GM18861 (cell line): ENCODE results near the gene KLHL35.
"Not testable (repeated sequence)": the region's sequence is repeated elsewhere in the genome, so short reads cannot be mapped to it uniquely, and the experiment has no call there.

Source experiments
- ATAC-seq: cut with Tn5 transposase; IDR thresholded peaks from one replicate; pipeline ENCODE4 v1.9.1; 2021; ENCODE audit not compliant: unreplicated experiment

The KLHL35 gene

DNA sequence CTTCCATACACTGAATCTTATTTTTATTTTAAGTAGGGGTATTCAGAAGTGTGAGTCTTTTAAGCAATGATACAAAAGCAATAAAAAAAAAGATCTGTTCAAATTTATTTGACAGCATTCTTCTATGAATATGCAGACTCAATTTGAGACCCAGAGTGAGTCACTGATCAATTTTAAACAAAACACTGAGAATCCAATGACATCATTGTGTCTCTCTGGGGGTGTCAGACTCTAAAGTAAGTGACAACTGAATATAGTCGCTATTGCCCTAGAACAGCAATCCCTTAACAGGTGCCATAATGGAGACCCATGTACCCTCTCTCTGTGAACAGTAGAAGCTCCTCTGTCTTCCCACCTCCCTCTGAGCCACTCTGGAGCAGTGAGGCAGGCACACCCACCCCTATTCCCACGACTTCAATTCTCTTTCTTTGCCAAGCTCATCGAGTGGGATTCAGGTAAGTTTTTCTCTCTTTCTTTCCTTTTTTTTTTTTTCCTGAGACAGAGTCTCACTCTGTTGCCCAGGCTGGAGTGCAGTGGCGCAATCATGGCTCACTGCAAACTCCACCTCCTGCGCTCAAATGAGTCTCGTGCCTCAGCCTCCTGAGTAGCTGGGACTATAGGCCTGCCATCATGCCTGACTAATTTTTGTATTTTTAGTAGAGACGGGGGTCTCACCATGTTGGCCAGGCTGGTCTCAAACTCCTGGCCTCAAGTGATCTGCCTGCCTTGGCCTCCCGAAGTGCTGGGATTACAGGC lies 38.7 kb downstream of the KLHL35 start:
- no peak for ATAC-seq

DNA sequence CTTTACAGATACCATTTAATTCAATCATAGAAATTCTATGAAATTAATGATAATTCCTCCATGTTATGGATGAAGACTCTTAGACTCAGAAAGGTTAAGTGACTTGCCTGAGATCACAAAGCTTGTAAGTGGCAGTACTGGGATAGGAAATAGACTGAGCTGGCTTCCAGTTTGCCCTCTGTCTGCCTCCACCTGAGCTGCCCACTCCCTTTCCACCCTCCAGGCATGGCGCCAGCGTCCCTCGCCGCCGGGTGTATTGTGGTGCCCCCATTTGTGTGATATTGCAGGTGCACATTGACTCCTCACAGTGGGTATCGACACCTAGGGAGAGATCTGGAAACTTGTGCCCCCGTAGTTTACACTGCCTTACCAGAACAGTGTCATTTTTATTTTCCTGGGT lies 43.1 kb downstream of the KLHL35 start:
- no peak for ATAC-seq

DNA sequence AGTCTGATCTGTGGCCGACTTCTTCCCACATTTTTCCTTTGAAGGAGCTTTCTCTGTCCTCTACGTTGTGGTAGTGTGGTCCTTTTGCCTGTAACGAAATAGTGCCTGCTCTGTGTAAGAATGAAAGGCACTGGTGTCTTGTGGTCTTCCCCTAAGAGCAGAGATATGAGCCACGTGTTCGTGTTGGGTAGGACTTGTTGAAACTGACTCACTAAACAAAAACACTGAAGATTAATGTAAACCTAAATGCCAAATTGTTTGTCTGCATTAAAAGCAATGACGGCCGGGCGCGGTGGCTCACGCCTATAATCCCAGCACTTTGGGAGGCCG lies 43.8 kb downstream of the KLHL35 start:
- no peak for ATAC-seq

DNA sequence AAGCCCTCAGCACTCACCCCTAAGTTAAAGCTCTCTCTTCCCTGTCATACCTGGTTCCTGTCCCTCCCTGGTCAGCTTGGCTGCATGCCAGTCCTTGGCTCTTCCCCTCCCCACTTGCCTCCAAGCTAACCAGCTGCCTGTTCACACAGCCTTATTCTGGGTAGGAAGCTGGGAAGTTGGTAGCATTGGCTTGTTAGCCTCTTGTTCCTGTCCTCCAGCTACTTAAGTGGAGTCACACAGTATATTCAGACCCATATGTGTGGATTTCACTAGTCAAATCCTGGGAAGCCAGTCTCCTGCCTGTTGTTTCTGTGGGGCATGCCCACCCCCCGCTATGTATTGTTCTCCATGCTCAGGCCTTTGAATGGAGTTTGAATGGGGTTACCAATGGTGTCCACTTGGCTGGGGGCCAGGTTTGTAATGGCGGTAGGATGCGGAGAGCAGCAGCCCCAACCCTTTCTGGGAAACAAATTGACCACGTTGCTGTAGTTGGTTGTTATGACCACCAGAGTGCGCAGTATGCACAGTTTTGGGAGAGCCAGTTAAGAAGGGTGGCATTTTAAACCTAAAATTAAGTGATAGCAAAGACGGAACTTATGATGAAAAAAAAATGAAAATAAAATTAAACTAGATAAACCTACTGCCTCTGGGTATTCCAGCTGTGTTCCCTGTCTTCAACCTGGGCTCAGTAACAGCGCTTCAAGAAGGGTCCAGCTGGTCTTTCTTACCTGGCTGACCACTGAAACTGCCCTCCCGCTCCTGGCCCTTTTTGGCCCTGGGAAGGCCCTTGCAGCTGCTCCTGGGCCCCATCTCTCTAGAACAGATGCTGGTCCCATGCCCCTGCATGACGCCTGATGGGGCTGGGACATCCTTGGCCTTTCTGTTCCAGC lies 44.4 kb downstream of the KLHL35 start:
- no peak for ATAC-seq

DNA sequence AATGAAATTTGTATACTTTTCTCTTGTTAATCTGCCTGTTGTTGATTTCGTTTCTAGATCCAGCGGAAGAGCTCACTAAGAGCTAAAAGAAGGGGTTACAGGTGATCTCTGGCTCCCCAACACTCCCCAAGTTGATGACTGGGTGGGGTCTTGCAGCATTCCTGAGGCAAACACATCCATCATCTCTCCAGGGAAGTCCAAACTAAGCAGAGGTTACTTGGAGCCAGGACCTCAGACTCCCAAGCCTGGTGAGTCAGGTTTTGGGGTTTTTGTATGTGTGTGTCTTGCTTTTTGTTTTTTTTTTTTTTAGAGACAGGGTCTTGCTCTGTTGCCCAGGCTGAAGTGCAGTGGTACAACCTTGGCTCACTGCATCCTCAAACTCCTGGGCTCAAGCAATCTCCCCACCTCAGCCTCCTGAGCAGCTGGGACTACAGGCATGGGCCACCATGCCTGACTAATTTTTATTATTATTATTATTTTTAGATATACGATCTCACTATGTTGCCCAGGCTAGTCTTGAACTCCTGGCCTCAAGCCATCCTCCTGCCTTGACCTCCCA lies 45.2 kb downstream of the KLHL35 start:
- ATAC-seq, result no peak

DNA sequence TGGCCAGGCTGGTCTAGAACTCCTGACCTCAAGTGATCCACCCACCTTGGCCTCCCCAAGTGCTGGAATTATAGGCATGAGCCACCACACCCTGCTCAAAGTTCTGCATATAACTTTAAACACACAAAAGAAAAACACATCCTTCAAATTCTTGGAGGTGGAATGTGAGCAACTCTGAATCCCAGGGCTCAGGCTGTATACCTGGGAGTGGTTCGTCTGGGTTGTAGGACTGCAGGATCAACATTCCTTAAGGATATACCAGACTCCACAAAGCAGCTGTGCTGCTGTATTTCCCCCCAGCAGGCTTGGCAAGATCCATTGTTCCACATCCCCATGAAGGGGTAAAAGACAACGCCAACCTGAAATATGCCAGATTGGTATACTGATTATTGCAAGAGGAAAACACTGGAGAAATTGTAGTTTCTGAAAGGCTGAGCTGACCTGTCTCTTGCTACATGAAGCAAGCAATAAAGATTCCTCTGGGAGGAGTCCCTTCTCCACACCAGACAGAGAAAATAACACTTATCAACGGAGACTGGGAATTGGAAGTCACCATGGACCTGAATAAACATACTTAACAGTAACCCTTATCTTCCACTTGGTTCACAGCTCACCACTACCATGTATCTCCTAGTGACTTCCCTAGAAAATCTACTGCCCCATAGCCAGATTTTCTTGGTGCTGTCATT lies 45.9 kb downstream of the KLHL35 start:
- ATAC-seq, result no peak

DNA sequence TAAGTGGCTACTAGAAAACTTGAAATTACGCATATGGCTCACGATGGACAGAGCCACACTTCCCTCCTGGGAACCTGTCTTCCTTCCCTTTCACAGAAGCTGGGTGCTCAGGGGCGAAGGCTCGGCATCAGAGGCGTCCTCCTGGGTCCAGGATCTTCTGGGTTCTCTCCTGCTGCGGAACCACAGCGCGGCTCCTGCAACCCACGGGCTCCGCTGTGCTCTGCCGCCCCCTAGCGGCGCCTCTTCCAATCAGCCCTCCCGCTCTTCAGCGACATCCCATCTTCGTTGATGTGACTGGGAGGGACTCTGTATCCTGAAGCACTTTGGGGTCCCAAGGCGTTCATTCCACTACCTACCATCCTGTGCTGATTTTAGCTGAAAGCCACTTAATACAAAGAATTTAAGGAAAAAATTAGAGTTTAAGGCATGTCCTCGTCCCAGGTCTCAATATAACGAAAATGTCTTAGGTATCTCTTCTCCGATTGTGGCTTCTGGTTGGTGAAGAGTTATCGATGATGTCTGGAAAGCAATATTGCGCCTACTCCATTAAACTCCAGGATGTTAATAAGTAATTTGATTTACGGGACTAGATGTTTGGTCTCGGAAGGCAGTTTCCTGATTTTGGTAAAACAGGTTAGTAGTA lies 48.4 kb downstream of the KLHL35 start:
- no peak for ATAC-seq

DNA sequence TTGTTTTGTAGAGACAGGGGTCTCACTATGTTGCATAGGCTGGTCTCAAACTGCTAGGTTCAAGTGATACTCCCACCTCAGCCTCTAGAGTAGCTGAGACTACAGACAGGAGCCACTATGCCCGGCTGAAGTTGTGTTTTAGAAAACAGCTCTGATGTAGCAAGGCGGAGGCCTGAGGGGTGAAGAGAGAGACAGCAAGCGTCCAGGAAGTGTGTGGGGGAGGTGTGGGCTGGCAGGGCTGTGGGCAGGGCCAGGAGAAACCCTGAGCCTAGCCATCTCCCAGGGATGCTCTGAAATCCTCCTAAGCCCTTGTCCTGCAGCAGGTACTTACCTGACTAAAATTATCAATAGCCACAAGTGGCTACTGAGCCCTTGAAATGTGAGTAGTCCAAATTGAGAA lies 49.8 kb downstream of the KLHL35 start:
- no peak for ATAC-seq

DNA sequence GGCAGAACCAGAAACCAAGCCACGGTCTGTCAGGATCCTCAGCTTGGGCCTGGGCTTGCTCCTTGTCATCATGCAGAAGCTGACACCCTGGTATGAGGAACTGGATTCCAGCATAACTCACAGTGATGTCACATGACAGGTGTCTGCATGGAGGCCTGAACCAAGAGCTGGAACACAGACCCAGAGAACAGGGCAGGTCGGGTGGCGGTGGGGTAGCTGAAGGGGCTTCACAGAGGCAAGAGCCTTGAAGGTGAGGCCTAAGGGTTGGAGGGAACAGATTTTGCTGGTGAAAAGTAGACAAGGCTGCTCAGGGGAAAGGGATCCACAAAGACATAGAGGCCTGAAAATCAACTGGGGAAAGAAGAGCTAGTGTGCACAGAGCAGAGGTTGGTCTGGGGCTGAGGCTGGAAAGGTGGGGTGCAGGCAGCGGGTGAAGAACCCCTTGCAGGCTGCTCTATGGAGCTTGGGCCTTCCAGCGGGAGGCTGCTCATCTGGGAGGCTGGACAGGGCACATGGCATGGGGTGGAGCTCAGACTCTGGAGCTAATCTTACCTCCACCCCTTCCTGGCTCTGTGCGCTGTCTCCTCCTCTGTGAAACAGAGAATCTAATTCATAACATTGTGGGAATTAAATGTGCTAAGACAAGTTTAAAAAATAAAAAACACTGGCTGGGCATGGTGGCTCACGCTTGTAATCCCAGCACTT lies 52.1 kb downstream of the KLHL35 start:
- ATAC-seq, result no peak

DNA sequence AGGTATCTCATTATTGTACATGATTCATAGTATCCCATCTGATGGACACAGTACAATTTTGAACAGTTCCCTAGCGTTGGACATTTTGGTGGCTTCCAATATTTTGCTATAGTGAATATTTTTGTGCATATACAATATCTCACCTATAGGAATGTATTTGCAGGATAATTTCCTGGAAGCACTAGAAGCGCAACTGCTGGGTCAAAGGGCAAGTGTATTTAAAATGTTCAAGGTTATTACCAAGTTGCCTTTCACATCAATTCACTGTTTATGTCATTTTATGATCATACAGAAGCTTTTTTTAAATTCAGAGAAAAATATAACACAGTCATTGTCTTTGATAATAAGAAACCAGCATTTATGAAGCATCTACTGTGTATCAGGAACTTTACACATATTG lies 52.8 kb downstream of the KLHL35 start:
- no peak for ATAC-seq

DNA sequence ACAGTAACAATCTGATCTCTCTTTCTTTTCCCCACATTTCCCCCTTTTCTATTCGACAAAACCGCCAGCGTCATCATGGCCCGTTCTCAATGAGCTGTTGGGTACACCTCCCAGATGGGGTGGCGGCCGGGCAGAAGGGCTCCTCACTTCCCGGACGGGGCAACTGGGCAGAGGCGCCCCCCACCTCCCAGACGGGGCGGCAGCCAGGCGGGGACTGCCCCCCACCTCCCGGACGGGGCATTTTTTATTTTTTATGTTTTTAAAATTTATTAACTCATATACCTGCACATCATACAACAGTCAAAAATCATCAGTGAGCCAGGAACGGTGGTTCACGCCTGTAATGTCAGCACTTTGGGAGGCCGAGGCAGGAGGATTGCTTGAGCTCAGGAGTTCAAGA lies 54.2 kb downstream of the KLHL35 start:
- not testable (repeated sequence) for ATAC-seq

DNA sequence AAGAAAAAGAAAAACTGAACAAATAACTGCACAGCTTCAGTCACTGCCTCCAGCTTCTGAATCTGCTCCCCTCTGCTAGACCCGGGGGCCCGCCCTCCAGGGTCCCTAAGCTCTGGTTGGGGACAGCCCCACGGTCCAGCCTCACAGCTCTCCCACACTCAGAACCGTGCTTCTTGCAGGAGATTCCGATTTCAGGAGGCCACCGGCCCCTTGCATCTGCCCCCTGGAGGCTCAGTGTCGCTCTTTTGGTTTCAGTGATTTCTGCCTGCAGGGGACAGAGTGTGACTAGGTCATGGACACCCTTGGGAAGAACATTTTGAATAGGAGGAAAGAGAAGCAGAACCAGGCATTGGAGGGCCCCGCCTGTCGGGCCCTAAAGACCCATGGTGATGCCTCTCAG lies 56.8 kb downstream of the KLHL35 start:
- ATAC-seq, result no peak

DNA sequence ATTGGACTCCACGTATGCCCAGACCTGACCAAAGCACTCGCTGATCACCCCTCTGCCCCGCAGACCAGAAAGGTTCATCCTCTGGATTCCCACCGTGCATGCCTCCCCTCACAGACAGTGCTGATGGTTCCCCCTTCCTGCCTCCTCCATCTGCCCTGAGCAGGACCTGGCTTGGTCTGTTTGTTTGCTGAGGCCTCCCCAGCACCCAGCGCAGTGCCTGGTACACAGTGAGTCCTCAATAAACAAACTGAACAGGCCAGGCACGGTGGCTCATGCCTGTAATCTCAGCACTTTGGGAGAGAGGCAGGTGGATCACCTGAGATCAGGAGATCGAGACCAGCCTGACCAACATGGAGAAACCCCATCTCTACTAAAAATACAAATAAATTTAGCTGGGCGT lies 57.4 kb downstream of the KLHL35 start:
- no peak for ATAC-seq

DNA sequence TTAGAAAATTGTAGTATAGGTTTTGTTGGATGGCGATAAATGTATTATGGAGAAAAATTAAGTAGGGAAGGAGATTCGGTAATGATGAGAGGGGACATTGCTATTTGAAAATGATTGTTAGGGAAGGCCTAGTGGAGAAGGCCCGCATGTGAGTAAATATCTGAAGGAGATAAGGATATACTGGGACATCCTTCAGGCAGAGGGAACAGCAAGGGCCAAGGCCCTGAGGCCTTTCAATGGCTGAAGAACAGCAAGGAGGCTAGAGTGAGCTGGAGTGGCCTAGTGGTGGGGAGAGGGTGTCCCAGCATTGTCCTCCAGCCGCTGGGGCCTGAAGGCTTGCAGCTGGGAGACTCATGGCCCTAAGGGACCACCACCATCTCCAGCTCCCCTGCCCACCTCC lies 58.4 kb downstream of the KLHL35 start:
- no peak for ATAC-seq

DNA sequence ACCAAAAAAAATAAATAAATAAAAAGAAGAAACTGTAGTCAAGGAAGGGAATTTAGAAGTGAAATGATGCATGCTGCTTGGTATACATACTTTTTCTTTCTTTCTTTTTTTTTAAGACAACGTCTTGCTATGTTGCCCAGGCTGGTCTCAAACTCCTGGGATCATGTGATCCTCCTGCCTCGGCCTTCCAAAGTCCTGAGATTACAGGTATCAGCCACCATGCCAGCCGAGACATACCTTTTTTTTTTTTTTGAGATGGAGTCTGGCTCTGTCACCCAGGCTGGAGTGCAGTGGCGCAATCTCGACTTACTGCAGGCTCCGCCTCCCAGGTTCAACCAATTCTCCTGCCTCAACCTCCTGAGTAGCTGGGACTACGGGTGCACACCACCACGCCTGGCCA lies 59.8 kb downstream of the KLHL35 start:
- ATAC-seq, result no peak
